ENCODE data around the gene COPS8. TPM values are rescaled to one million over a fixed set of nuclear protein-coding genes. Genes with fewer than 3 reads are reported as not detected.

The COPS8 gene
- polyA plus RNA-seq, 4 donors = 18.9 to 40.9 (median 27.0) TPM

DNA sequence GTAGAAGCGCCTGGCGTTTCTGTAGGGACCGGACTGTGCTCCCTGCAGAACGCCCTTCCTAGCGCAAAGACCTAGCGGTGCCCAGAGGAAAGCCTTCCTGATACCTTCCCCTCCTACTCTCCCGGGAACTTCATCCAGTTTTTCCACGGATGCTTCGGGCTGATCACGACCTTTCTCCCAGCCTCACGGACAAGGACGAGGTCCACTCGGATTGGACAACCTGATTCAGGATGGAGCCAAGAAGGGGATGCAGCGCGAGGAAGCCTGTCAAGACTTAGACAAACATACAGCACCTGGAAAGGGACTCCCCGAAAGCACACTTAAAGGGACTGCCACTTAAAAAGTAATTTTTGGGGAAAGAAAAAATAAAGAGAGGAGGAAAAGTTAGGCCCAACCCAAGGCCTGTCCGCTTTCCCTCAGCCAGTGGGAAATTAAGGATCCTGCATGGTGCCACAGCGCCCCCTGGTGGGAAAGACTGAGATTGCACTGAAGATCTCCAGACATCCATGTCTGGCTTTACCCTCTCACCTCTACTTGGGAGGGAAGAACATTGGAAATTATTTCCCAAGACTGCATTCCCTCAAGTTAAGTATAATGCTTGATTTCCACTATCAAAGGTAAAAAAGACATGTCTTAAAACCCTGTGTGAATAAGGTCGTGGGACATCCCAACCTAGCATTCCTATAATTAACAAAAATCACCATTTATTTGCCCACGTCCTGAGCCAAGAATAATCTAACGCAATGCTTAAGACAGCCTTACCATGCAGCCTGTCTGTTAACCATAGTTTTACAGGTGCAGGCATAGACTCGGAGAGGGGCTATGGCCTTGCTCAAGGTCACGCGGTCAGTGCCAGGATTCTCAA is 13.4 kb upstream of the COPS8 start:
- H3K27me3 ChIP-seq (ENCODE audit: control insufficient read depth in 3 of 3, insufficient read depth in 3 of 3, low read length in 3 of 3) = no peaks in the 10 kb centered on the region
- no peak overlapping the region for H3K4me3 ChIP-seq (ENCODE audit: low read depth in 1 of 3, low read length in 3 of 3)
- peaks cover 0 to 26% (median 0%) of the 10 kb centered on the region in 3 donors for H3K4me1 ChIP-seq (ENCODE audit: control insufficient read depth in 3 of 3, insufficient read depth in 2 of 3, low read depth in 1 of 3, low read length in 2 of 3)
- H3K9me3 ChIP-seq (ENCODE audit: control insufficient read depth in 2 of 2, insufficient read depth in 1 of 2, low read depth in 1 of 2, low read length in 1 of 2) = peaks cover 0 to 8% of the 10 kb centered on the region in 2 donors
- H3K36me3 ChIP-seq (ENCODE audit: control insufficient read depth in 3 of 3, insufficient read depth in 2 of 3, low read depth in 1 of 3, low read length in 3 of 3) = peaks cover 0 to 4% (median 0%) of the 10 kb centered on the region in 3 donors
- WGBS, 3 donors = 82 to 85% (median 82%) methylated on average over 24 of the region's 24 CpGs
- DNase-seq = peak; percentile 59 to 75
- no peak for FAIRE-seq
- H3K27ac ChIP-seq (ENCODE audit: low read depth in 1 of 3, low read length in 2 of 3) = no peak overlapping the region

DNA sequence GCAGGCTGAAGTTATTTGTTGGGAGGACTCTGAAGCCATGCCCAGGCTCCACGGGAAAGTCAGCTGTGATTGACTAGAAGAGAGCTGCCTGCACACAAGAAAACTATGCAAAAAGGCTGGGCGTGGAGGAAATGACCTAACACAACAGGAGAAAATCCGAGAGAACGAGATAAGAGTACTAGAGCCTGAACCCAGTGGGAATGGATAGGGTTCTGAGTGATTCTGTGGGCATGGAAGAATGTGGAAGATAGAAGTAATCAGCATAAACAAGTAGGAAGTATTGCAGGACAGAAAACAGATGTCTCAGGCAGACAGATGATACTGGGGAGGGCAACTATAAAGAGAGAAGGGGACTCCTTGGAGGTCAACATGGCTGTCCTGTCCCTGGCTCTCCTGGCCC is 12.1 kb upstream of the COPS8 start:
- Histone ChIP-seq H3K27me3 (ENCODE audit: control insufficient read depth in 3 of 3, insufficient read depth in 3 of 3, low read length in 3 of 3) (no peaks in the 10 kb centered on the region), H3K27ac (ENCODE audit: low read depth in 1 of 3, low read length in 2 of 3) (peak overlapping the region in 1 of 3 donors; percentile 54), H3K4me3 (ENCODE audit: low read depth in 1 of 3, low read length in 3 of 3) (no peak overlapping the region), H3K9me3 (ENCODE audit: control insufficient read depth in 2 of 2, insufficient read depth in 1 of 2, low read depth in 1 of 2, low read length in 1 of 2) (peaks cover 0 to 8% of the 10 kb centered on the region in 2 donors), H3K4me1 (ENCODE audit: control insufficient read depth in 3 of 3, insufficient read depth in 2 of 3, low read depth in 1 of 3, low read length in 2 of 3) (peaks cover 0 to 23% (median 0%) of the 10 kb centered on the region in 3 donors), H3K36me3 (ENCODE audit: control insufficient read depth in 3 of 3, insufficient read depth in 2 of 3, low read depth in 1 of 3, low read length in 3 of 3) (peaks cover 0 to 4% (median 0%) of the 10 kb centered on the region in 3 donors)
- 9 to 44% (median 25%) methylated on average over 4 of the region's 4 CpGs for WGBS, 3 donors
- FAIRE-seq = no peak
- peak; percentile 29 to 61 for DNase-seq

DNA sequence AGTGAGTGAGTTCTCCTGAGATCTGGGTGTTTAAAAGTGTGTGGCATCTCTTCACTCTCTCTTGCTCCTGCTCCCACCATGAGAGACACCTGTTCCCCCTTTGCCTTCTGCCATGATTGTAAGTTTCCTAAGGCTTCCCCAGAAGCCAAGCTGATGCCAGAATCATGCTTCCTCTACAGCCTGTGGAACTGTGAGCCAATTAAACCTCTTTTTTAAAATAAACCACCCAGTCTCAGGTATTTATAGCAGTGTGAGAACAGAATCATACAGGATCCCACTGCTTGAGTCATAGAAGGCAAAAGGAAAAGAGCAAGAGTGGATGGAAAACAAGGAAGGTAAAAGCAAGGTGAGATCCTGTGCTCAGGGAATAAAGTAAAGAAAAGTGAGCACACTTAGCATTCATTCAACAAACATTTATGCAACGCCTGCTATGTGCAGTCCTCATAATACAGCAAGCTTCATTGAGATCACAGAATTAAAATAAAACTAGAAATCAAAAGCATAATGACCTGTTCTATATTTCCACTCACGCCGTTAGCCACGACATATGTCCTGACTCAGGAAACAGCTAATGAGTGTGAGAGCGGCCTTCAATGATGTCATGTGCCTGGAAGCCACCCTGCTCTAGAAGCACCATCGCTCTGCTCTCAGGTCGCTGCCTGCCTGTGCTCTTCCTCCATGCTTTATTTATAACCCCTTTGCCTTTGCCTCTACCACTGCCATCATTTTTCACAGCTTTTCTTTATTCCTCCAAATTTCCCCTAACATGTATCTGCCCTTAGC is 11.3 kb upstream of the COPS8 start:
- FAIRE-seq = no peak

DNA sequence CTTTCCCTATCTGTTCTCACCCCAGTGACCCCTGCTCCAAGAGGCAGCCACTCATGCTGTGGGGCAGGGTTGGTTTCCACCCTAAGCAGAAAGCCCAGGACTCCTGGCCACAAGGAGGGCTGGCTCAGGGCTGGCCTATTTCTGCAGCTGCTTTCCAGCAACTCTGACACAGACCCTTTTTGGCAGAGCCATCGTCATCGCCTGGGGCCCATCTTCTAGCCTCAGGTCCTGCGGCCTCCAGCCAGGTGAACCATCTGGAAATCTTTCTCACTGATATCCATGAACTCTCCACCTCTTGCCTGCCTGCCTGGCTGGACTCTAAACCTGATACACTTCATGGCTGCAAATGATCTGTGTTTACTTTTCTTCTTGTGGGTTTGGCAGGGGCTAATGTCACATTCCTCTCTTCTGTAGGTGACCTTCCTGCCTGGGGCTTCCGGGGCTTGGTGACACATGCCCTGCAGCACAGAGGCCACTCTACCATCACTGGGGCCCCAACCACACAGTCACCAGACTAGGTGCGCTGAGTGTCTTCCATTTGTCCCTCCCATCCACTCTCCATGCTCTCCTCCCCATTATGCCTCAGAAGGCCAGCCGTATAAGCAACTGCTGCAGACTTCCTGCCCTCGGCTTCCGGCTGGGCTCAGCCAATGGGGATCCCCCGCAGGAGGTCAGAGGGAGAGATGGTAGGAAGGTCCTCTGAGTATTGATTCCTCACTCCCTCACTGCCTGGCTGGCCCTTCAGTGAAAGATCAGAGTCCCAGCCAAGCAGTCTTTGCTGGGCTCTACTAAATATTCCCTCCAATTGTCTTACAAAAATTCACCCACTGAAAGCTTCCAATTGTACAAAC is 9.7 kb upstream of the COPS8 start:
- Histone ChIP-seq H3K9me3 (ENCODE audit: control insufficient read depth in 2 of 2, insufficient read depth in 1 of 2, low read depth in 1 of 2, low read length in 1 of 2) (peaks cover 0 to 4% of the 10 kb centered on the region in 2 donors), H3K27ac (ENCODE audit: low read depth in 1 of 3, low read length in 2 of 3) (peak overlapping the region in 2 of 3 donors; percentile 2 to 70), H3K4me3 (ENCODE audit: low read depth in 1 of 3, low read length in 3 of 3) (no peak overlapping the region), H3K4me1 (ENCODE audit: control insufficient read depth in 3 of 3, insufficient read depth in 2 of 3, low read depth in 1 of 3, low read length in 2 of 3) (peaks cover 0 to 26% (median 0%) of the 10 kb centered on the region in 3 donors), H3K36me3 (ENCODE audit: control insufficient read depth in 3 of 3, insufficient read depth in 2 of 3, low read depth in 1 of 3, low read length in 3 of 3) (peaks cover 0 to 4% (median 0%) of the 10 kb centered on the region in 3 donors), H3K27me3 (ENCODE audit: control insufficient read depth in 3 of 3, insufficient read depth in 3 of 3, low read length in 3 of 3) (no peaks in the 10 kb centered on the region)
- 75 to 84% (median 83%) methylated on average over 9 of the region's 9 CpGs for WGBS, 3 donors
- peak in 1 of 2 donors; percentile 61 for DNase-seq
- no peak for FAIRE-seq

More for the DNA sequence above, 11.3 kb upstream of the COPS8 start:
- WGBS, 3 donors = 75 to 91% (median 86%) methylated on average over 7 of the region's 7 CpGs
- Histone ChIP-seq H3K36me3 (ENCODE audit: control insufficient read depth in 3 of 3, insufficient read depth in 2 of 3, low read depth in 1 of 3, low read length in 3 of 3) (peaks cover 0 to 4% (median 0%) of the 10 kb centered on the region in 3 donors), H3K27ac (ENCODE audit: low read depth in 1 of 3, low read length in 2 of 3) (peak overlapping the region in 1 of 3 donors; percentile 54), H3K4me3 (ENCODE audit: low read depth in 1 of 3, low read length in 3 of 3) (no peak overlapping the region), H3K9me3 (ENCODE audit: control insufficient read depth in 2 of 2, insufficient read depth in 1 of 2, low read depth in 1 of 2, low read length in 1 of 2) (peaks cover 0 to 8% of the 10 kb centered on the region in 2 donors), H3K4me1 (ENCODE audit: control insufficient read depth in 3 of 3, insufficient read depth in 2 of 3, low read depth in 1 of 3, low read length in 2 of 3) (peaks cover 0 to 26% (median 0%) of the 10 kb centered on the region in 3 donors), H3K27me3 (ENCODE audit: control insufficient read depth in 3 of 3, insufficient read depth in 3 of 3, low read length in 3 of 3) (no peaks in the 10 kb centered on the region)
- DNase-seq = no peak

DNA sequence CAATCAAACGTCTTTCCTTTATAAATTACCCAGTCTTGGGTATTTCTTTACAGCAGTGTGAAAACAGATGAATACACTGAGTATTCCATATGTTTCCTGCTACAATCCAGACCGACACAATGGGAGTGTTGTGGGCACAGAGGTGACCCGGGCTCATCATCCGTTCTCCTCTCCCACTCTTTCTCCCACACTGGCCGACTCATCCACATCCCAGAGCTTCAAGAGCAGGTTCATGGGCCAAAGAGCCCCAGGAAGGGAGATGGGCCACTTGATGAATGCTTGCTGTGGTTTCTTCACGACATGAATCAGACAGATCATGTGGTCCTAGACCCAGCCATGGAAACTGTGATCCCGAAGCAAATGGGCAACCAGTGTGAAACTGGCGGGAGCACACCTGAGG is 4.1 kb upstream of the COPS8 start:
- Histone ChIP-seq H3K36me3 (ENCODE audit: control insufficient read depth in 3 of 3, insufficient read depth in 2 of 3, low read depth in 1 of 3, low read length in 3 of 3) (no peaks in the 10 kb centered on the region), H3K4me1 (ENCODE audit: control insufficient read depth in 3 of 3, insufficient read depth in 2 of 3, low read depth in 1 of 3, low read length in 2 of 3) (peaks cover 0 to 4% (median 0%) of the 10 kb centered on the region in 3 donors), H3K27me3 (ENCODE audit: control insufficient read depth in 3 of 3, insufficient read depth in 3 of 3, low read length in 3 of 3) (no peaks in the 10 kb centered on the region), H3K4me3 (ENCODE audit: low read depth in 1 of 3, low read length in 3 of 3) (no peak overlapping the region), H3K9me3 (ENCODE audit: control insufficient read depth in 2 of 2, insufficient read depth in 1 of 2, low read depth in 1 of 2, low read length in 1 of 2) (no peaks in the 10 kb centered on the region), H3K27ac (ENCODE audit: low read depth in 1 of 3, low read length in 2 of 3) (no peak overlapping the region)
- WGBS, 3 donors = 93 to 94% (median 94%) methylated on average over 8 of the region's 8 CpGs
- DNase-seq (no peak), FAIRE-seq (no peak)

DNA sequence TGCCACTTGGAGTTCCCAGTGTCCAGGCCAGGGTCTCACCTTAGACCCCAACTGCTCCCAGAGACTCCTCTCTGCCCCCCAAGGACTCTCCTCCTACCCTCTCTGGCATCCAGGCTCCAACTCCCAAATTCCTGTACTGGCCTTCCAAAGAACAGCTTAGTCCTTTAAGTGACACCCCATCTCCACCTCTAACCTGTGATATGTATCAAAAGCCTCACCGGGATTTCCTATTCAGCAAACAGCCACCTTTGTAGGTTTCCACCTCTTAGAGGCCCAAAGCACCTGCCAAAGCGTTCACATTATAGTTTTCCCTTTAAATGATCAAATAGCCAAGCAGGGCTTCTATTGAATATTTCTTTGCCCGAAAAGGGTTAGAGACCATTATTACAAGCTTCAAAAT is 2.7 kb upstream of the COPS8 start:
- WGBS, 3 donors = 95 to 97% (median 97%) methylated on average over 3 of the region's 3 CpGs
- Histone ChIP-seq H3K4me1 (ENCODE audit: control insufficient read depth in 3 of 3, insufficient read depth in 2 of 3, low read depth in 1 of 3, low read length in 2 of 3) (peaks cover 0 to 6% (median 0%) of the 10 kb centered on the region in 3 donors), H3K27me3 (ENCODE audit: control insufficient read depth in 3 of 3, insufficient read depth in 3 of 3, low read length in 3 of 3) (no peaks in the 10 kb centered on the region), H3K36me3 (ENCODE audit: control insufficient read depth in 3 of 3, insufficient read depth in 2 of 3, low read depth in 1 of 3, low read length in 3 of 3) (peaks cover 0 to 4% (median 0%) of the 10 kb centered on the region in 3 donors), H3K4me3 (ENCODE audit: low read depth in 1 of 3, low read length in 3 of 3) (no peak overlapping the region), H3K27ac (ENCODE audit: low read depth in 1 of 3, low read length in 2 of 3) (no peak overlapping the region), H3K9me3 (ENCODE audit: control insufficient read depth in 2 of 2, insufficient read depth in 1 of 2, low read depth in 1 of 2, low read length in 1 of 2) (no peaks in the 10 kb centered on the region)
- no peak for FAIRE-seq
- no peak for DNase-seq

DNA sequence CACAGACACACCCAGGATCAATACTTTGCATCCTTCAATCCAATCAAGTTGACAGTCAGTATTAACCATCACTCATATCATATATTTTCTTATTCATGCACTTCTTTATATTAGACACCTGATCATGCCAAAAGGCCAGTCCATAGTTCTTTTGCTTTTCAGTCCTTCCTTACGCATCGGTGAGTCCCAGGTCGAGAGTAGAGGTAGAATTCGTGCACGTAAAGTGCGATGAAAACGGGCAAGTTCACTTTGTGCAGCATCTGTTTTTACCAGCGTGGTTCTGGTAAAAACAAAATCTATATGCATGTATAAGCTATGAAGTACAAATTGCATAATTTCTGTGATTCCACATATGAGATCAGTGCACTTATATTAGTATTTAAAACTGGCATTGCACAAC is 1.2 kb upstream of the COPS8 start:
- Histone ChIP-seq H3K27me3 (ENCODE audit: control insufficient read depth in 3 of 3, insufficient read depth in 3 of 3, low read length in 3 of 3) (no peaks in the 10 kb centered on the region), H3K9me3 (ENCODE audit: control insufficient read depth in 2 of 2, insufficient read depth in 1 of 2, low read depth in 1 of 2, low read length in 1 of 2) (no peaks in the 10 kb centered on the region), H3K4me1 (ENCODE audit: control insufficient read depth in 3 of 3, insufficient read depth in 2 of 3, low read depth in 1 of 3, low read length in 2 of 3) (peaks cover 0 to 3% (median 0%) of the 10 kb centered on the region in 3 donors), H3K27ac (ENCODE audit: low read depth in 1 of 3, low read length in 2 of 3) (no peak overlapping the region), H3K36me3 (ENCODE audit: control insufficient read depth in 3 of 3, insufficient read depth in 2 of 3, low read depth in 1 of 3, low read length in 3 of 3) (peaks cover 0 to 7% (median 0%) of the 10 kb centered on the region in 3 donors), H3K4me3 (ENCODE audit: low read depth in 1 of 3, low read length in 3 of 3) (no peak overlapping the region)
- FAIRE-seq (no peak), DNase-seq (no peak)
- 93 to 96% (median 94%) methylated on average over 8 of the region's 8 CpGs for WGBS, 3 donors
